K562 (cell line): ENCODE measurements around the gene CNPY4. TPM values are rescaled to one million over a fixed set of nuclear protein-coding genes. Genes with fewer than 3 reads are reported as not detected.
"Not testable (repeated sequence)": the region's sequence is repeated elsewhere in the genome, so short reads cannot be mapped to it uniquely, and the experiment has no call there.

Experiments used
- ATAC-seq: fragments of 200-7000 bp; cut with Tn5 transposase; 3 replicates; pipeline ENCODE4 v1.9.1; 2020; ENCODE audit warnings: moderate library complexity
- BruUV-seq: library from RNA; stranded (reverse); fragments of 400-500 nt; replicated peaks from 2 replicates; lab custom pipeline; 2021; lab: Mats Ljungman, UMichigan
- CTCF ChIA-PET: fragments of 300-600 bp; formaldehyde crosslinking; extraction: SDS; loops from one replicate; lab custom pipeline; 2021; ENCODE audit warnings: low intra/inter-chr PET ratio; lab: Yijun Ruan, JAX
- POLR2A ChIA-PET: fragments of 300-600, 350-650 bp; sonication (Branson Sonifier 250); formaldehyde crosslinking; extraction: SDS; loops from one replicate; lab custom pipeline; 2021; ENCODE audit warnings: antibody characterized with exemption, inconsistent platforms; lab: Yijun Ruan, JAX
- DNase-seq, 4 experiments: peaks; one replicate each; pipeline versions ENCODE4 v3.0.0 to v3.0.0-alpha.2; 2011 to 2018; ENCODE audit warnings: low spot score in 3 of 4, mixed read lengths in 3 of 4; ENCODE audit errors: extremely low read depth in 1 of 4
- FAIRE-seq: peaks from 2 replicates; lab custom pipeline; 2011; peaks lifted over from hg19 to GRCh38; lab: Jason Lieb, UNC
- H2AFZ ChIP-seq: 2 replicates; pipeline ENCODE4 v1.6.0; 2011; ENCODE audit warnings: low read depth, low read length, control low read depth, inconsistent platforms
- H3K27ac ChIP-seq: fragments of 200-600 bp; 3 replicates; pipeline ENCODE4 v1.8.0; 2011; ENCODE audit warnings: low read depth, mild to moderate bottlenecking, control low read depth, inconsistent platforms, low read length, moderate library complexity, mixed read lengths; ENCODE audit errors: extremely low read depth
- H3K27me3 ChIP-seq, 2 experiments: fragments of 300-600 bp in 1 of 2; 2 replicates in 1 of 2; 3 replicates in 1 of 2; pipeline versions ENCODE4 v1.6.0 to v1.8.0; 2011; ENCODE audit warnings: inconsistent platforms in 2 of 2, low read length in 2 of 2, mild to moderate bottlenecking in 1 of 2, mixed read lengths in 1 of 2, moderate library complexity in 1 of 2; ENCODE audit not compliant: control insufficient read depth in 2 of 2, insufficient read depth in 2 of 2
- H3K36me3 ChIP-seq: fragments of 300-600 bp; 3 replicates; pipeline ENCODE4 v1.8.0; 2011; ENCODE audit warnings: mild to moderate bottlenecking, low read length, inconsistent platforms; ENCODE audit not compliant: control insufficient read depth, insufficient read depth
- H3K4me1 ChIP-seq, 2 experiments: fragments of 200-600 bp in 1 of 2; replicated peaks in 1 of 2; 2 replicates in 1 of 2; 3 replicates in 1 of 2; pipeline versions ENCODE4 v1.5.1 to v1.8.0; 2011; ENCODE audit warnings: inconsistent platforms in 2 of 2, low read length in 2 of 2, mild to moderate bottlenecking in 1 of 2, mixed read lengths in 1 of 2, moderate library complexity in 1 of 2; ENCODE audit not compliant: control insufficient read depth in 2 of 2, insufficient read depth in 2 of 2
- H3K4me2 ChIP-seq: 2 replicates; pipeline ENCODE4 v1.6.1; 2011; ENCODE audit warnings: low read length, control low read depth, inconsistent platforms, mixed read lengths; ENCODE audit not compliant: insufficient read depth
- H3K4me3 ChIP-seq: fragments of 200-600 bp; sonication (generic), shearing (Covaris generic); 2 replicates; pipeline ENCODE4 v1.5.1; 2016; ENCODE audit warnings: control low read depth, inconsistent platforms
- H3K79me2 ChIP-seq: fragments of 200-600 bp; 3 replicates; pipeline ENCODE4 v1.8.0; 2011; ENCODE audit warnings: low read length, inconsistent platforms; ENCODE audit not compliant: control insufficient read depth, insufficient read depth
- H3K9ac ChIP-seq, 2 experiments: 2 replicates each; pipeline versions ENCODE4 v1.6.0 to v1.6.1; 2011; ENCODE audit warnings: low read depth in 2 of 2, low read length in 2 of 2, control low read depth in 1 of 2, inconsistent platforms in 1 of 2, mild to moderate bottlenecking in 1 of 2, mixed read lengths in 1 of 2; ENCODE audit not compliant: insufficient read depth in 1 of 2
- H3K9me1 ChIP-seq: one replicate; pipeline ENCODE4 v1.6.0; 2011; ENCODE audit warnings: inconsistent platforms, mild to moderate bottlenecking, low read length, moderate library complexity; ENCODE audit not compliant: control insufficient read depth, insufficient read depth
- H3K9me3 ChIP-seq: replicated peaks from 2 replicates; pipeline ENCODE4 v1.5.1; 2011; ENCODE audit warnings: low read depth, low read length, inconsistent platforms; ENCODE audit not compliant: control insufficient read depth, insufficient read depth
- H4K20me1 ChIP-seq: replicated peaks from 2 replicates; pipeline ENCODE4 v1.6.1; 2011; ENCODE audit warnings: low read length, inconsistent platforms, mixed read lengths; ENCODE audit not compliant: control insufficient read depth, insufficient read depth
- ARID1B ChIP-seq: fragments of 450-650 bp; IDR thresholded peaks from 2 replicates; pipeline ENCODE4 v1.6.1; 2016; ENCODE audit warnings: antibody characterized with exemption, mild to moderate bottlenecking, inconsistent platforms
- CBFA2T2 ChIP-seq: fragments of 450-650 bp; conservative IDR thresholded peaks from 2 replicates; pipeline ENCODE4 v1.6.1; 2017; ENCODE audit warnings: mild to moderate bottlenecking
- CBFA2T3 ChIP-seq: fragments of 450-650 bp; IDR thresholded peaks from 2 replicates; pipeline ENCODE4 v1.6.1; 2017
- CEBPB ChIP-seq: fragments of 450-650 bp; IDR thresholded peaks from 2 replicates; pipeline ENCODE4 v1.6.1; 2016; ENCODE audit warnings: missing genetic modification characterization, missing compliant biosample characterization
- CEBPG ChIP-seq, 3 experiments: fragments of 200-800 bp in 1 of 3; sonication (Bioruptor generic) in 1 of 3; sonication (generic) in 1 of 3; formaldehyde crosslinking in 1 of 3; IDR thresholded peaks in 2 of 3; conservative IDR thresholded peaks in 1 of 3; 2 replicates each; pipeline versions ENCODE4 v1.6.1 to v1.8.0; 2016 to 2022; ENCODE audit warnings: missing compliant biosample characterization in 2 of 3, missing genetic modification characterization in 2 of 3, mild to moderate bottlenecking in 1 of 3, missing genetic modification reagents in 1 of 3
- DPF2 ChIP-seq: fragments of 450-650 bp; IDR thresholded peaks from 2 replicates; pipeline ENCODE4 v1.6.1; 2016
- FOSL1 ChIP-seq: fragments of 200-800 bp; sonication (Bioruptor generic); conservative IDR thresholded peaks from 2 replicates; pipeline ENCODE4 v1.6.1; 2016; ENCODE audit warnings: missing genetic modification characterization, missing compliant biosample characterization
- KDM1A ChIP-seq, 2 experiments: fragments of 450-650 bp; IDR thresholded peaks; 2 replicates each; pipeline ENCODE4 v1.6.1; 2016; ENCODE audit warnings: mild to moderate bottlenecking in 2 of 2
- RCOR1 ChIP-seq, 2 experiments: IDR thresholded peaks; 2 replicates each; pipeline ENCODE4 v1.6.1; 2012; ENCODE audit warnings: low read depth in 2 of 2, low read length in 2 of 2, borderline replicate concordance in 1 of 2, improper control_type of control experiment in 1 of 2
- TAL1 ChIP-seq: fragments of 450-650 bp; IDR thresholded peaks from 2 replicates; pipeline ENCODE4 v1.6.1; 2016; ENCODE audit warnings: mild to moderate bottlenecking
- TEAD4 ChIP-seq, 2 experiments: sonication (generic) in 1 of 2; formaldehyde crosslinking in 1 of 2; IDR thresholded peaks; 2 replicates each; pipeline versions ENCODE4 v1.6.1 to v1.8.0; 2012 to 2022; ENCODE audit warnings: borderline replicate concordance in 1 of 2, inconsistent platforms in 1 of 2, low read length in 1 of 2, mild to moderate bottlenecking in 1 of 2, missing genetic modification reagents in 1 of 2
- TRIM24 ChIP-seq, 2 experiments: fragments of 450-650 bp; IDR thresholded peaks; 2 replicates each; pipeline ENCODE4 v1.6.1; 2016
- WGBS: fragments of 100-300 bp; shearing (Covaris generic); methylation state at CpG from one replicate; pipeline ENCODE4 v1.1.6; 2016; ENCODE audit warnings: low coverage, mixed read lengths; ENCODE audit not compliant: insufficient coverage; ENCODE audit errors: missing lambda C conversion rate; 5-methylcytosine and 5-hydroxymethylcytosine counted together
- in situ Hi-C: fragments of 300-500 bp; cut with MboI; formaldehyde crosslinking; loops from 4 replicates; pipeline ENCODE4 v1.15.0; 2018; ENCODE audit warnings: inconsistent platforms, mixed read lengths
- intact Hi-C: fragments of 100-400 bp; cut with micrococcal nuclease; formaldehyde crosslinking; loops from 2 replicates; pipeline ENCODE4 v1.14.2; 2022
- polyA plus RNA-seq, 8 experiments: library from polyadenylated mRNA; depleted of rRNA in 4 of 8; stranded (reverse) in 5 of 8; unstranded in 3 of 8; fragments of >200 nt; fragmentation: Nextera tagmentation in 2 of 8; fragmentation: Illumina TruSeq in 1 of 8; extraction: Ambion mirVana in 2 of 8; extraction: Trizol in 1 of 8; gene quantifications; 2 replicates each; pipeline versions ENCODE4 v1.2.1 to v1.2.3, GENCODE V29; 2011 to 2014; ENCODE audit warnings: inconsistent platforms in 1 of 8, missing spikeins in 1 of 8
- total RNA-seq, 7 experiments: library from RNA; depleted of rRNA in 6 of 7; stranded (reverse); fragments of >200 nt in 6 of 7; fragmentation: Illumina TruSeq in 2 of 7; extraction: Trizol in 2 of 7; gene quantifications; 2 replicates each; pipeline versions ENCODE4 v1.2.1 to v1.2.3, GENCODE V29; 2011 to 2021; ENCODE audit warnings: low replicate concordance in 1 of 7

The CNPY4 gene
- total and polyA plus RNA-seq, 9 of the 15 experiments (the other 6 are each of a cell fraction or from before 2014, with no cell fraction given) = 1.9 to 11.2 (median 7.0) TPM

DNA sequence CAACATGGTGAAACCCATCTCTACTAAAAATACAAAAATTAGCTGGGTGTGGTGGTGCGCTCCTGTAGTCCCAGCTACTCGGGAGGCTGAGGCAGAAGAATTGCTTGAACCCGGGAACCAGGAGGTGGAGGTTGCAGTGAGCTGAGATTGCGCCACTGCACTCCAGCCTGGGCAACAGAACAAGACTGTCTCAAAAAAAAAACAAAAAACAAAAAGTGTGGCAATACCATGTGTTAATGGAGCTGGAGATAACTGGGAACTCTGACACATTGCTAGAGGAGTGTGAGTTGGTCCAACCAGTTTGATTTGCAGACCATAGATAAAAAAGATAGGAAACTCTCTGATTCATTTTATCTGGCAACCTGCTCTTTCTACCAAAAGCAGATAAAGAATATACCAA lies 26.9 kb downstream of the CNPY4 start:
- WGBS = 66% methylated on average over 4 of the region's 4 CpGs

More for the DNA sequence above, 26.9 kb downstream of the CNPY4 start:
- H3K27ac ChIP-seq; H3K4me2 ChIP-seq; H3K36me3 ChIP-seq; H3K9me3 ChIP-seq; H3K4me3 ChIP-seq; H4K20me1 ChIP-seq; in situ Hi-C loops; DNase-seq; FAIRE-seq; intact Hi-C loops; H3K9ac ChIP-seq; H3K27me3 ChIP-seq; BruUV-seq; ATAC-seq; H3K9me1 ChIP-seq; H2AFZ ChIP-seq; TF ChIP-seq TEAD4 (CRISPR knock-in tag; IDR thresholded peaks at IDR 0.05; ENCODE audit: borderline replicate concordance): not testable (repeated sequence)
- CTCF ChIA-PET = interaction anchor here (0.6 kb wide), 1 partner anchor 232 kb away, joined by 4 read pairs; no protein-coding TSS in a partner anchor
- peak; percentile 36; the same call in 1 of the 2 replicates for TF ChIP-seq CEBPG (CRISPR knock-in tag; IDR thresholded peaks at IDR 0.05)
- peak; percentile 34 to 84; a peak in 3 of 4 replicates for TF ChIP-seq CEBPG (tag; conservative IDR thresholded peaks at IDR 0.05 in 1 of 2, IDR thresholded peaks at IDR 0.05 in 1 of 2)
- 0 out of 2 replicates have a peak, but pooled peaks have one; percentile 23 for TF ChIP-seq TEAD4 (IDR thresholded peaks at IDR 0.05; ENCODE audit: low read length)
- peak; percentile 67 for TF ChIP-seq CBFA2T3
- peak; percentile 36; the same call in 1 of the 2 replicates for TF ChIP-seq DPF2
- peak; percentile 36 for TF ChIP-seq ARID1B
- TF ChIP-seq RCOR1 (IDR thresholded peaks at IDR 0.05; ENCODE audit: borderline replicate concordance in 1 of 2, low read depth in 2 of 2, low read length in 2 of 2) = peak in 1 of 2 experiments; percentile 34; a peak in 1 of 4 replicates
- peak; percentile 73 for TF ChIP-seq FOSL1 (tag)
- peak; percentile 6; the same call in 1 of the 2 replicates for TF ChIP-seq TAL1
- TF ChIP-seq TRIM24 (IDR thresholded peaks at IDR 0.05) = peak; percentile 24 to 39; a peak in 1 of 4 replicates
- TF ChIP-seq KDM1A (IDR thresholded peaks at IDR 0.05) = peak in 1 of 2 experiments; percentile 44; a peak in 1 of 4 replicates
- peak; percentile 40; the same call in 1 of the 2 replicates for TF ChIP-seq CBFA2T2
- peak; percentile 85 for TF ChIP-seq CEBPB (tag)
- Histone ChIP-seq H3K4me1 (peaks cover 5 to 22% of the 10 kb centered on the region in 2 experiments; a peak in 4 of 5 replicates), H3K79me2 (peaks cover 18% of the 10 kb centered on the region)
- POLR2A ChIA-PET = interaction anchor here (0.7 to 1.8 kb wide), 2 partner anchors 13 to 189 kb away, joined by 3 read pairs; no protein-coding TSS in a partner anchor
